HepG2 (cell line): ENCODE measurements around the gene NONO. TPM values are rescaled to one million over a fixed set of nuclear protein-coding genes. Genes with fewer than 3 reads are reported as not detected.

Experiments used
- ATAC-seq: fragments of 200-7000 bp; cut with Tn5 transposase; 3 replicates; pipeline ENCODE4 v1.9.1; 2020; ENCODE audit warnings: mild to moderate bottlenecking, moderate library complexity
- BruUV-seq: library from RNA; stranded (reverse); fragments of 400-500 nt; replicated peaks from 2 replicates; lab custom pipeline; 2021; lab: Mats Ljungman, UMichigan
- CTCF ChIA-PET: fragments of 300-600 bp; formaldehyde crosslinking; extraction: SDS; loops from one replicate; lab custom pipeline; 2021; ENCODE audit warnings: low total read pairs, inconsistent platforms, low intra/inter-chr PET ratio; lab: Yijun Ruan, JAX
- POLR2A ChIA-PET: fragments of 350-600 bp; sonication (Branson Sonifier 250); formaldehyde crosslinking; loops from one replicate; lab custom pipeline; 2020; ENCODE audit warnings: antibody characterized with exemption, inconsistent platforms; lab: Yijun Ruan, JAX
- DNase-seq: peaks from one replicate; pipeline ENCODE4 v3.0.0-alpha.2; 2015; ENCODE audit warnings: low spot score
- FAIRE-seq: peaks from 3 replicates; lab custom pipeline; 2011; peaks lifted over from hg19 to GRCh38; lab: Jason Lieb, UNC
- H2AFZ ChIP-seq: one replicate; pipeline ENCODE4 v1.6.1; 2011; ENCODE audit warnings: low read length, inconsistent platforms
- H3K27ac ChIP-seq: fragments of 300-600 bp; 3 replicates; pipeline ENCODE4 v1.8.0; 2011; ENCODE audit warnings: mixed run types, mild to moderate bottlenecking, mixed read lengths, low read length, inconsistent platforms; ENCODE audit not compliant: insufficient read depth; ENCODE audit errors: extremely low read length
- H3K27me3 ChIP-seq, 2 experiments: fragments of 200-600 bp in 1 of 2; 2 replicates in 1 of 2; 3 replicates in 1 of 2; pipeline versions ENCODE4 v1.6.0 to v1.8.0; 2011; ENCODE audit warnings: low read length in 2 of 2, mild to moderate bottlenecking in 2 of 2, moderate library complexity in 2 of 2, inconsistent platforms in 1 of 2; ENCODE audit not compliant: insufficient read depth in 2 of 2, control insufficient read depth in 1 of 2
- H3K36me3 ChIP-seq, 2 experiments: fragments of 200-600 bp in 1 of 2; replicated peaks in 1 of 2; 2 replicates in 1 of 2; 3 replicates in 1 of 2; pipeline versions ENCODE4 v1.5.1 to v1.8.0; 2011; ENCODE audit warnings: low read length in 2 of 2, inconsistent platforms in 1 of 2; ENCODE audit not compliant: insufficient read depth in 2 of 2, control insufficient read depth in 1 of 2
- H3K4me1 ChIP-seq: 2 replicates; pipeline ENCODE4 v1.5.1; 2012; ENCODE audit warnings: low read length, inconsistent platforms; ENCODE audit not compliant: insufficient read depth
- H3K4me2 ChIP-seq: 2 replicates; pipeline ENCODE4 v1.6.0; 2011; ENCODE audit warnings: low read depth, low read length, inconsistent platforms
- H3K4me3 ChIP-seq, 3 experiments: fragments of 200-600 bp in 1 of 3; sonication (generic), shearing (Covaris generic) in 1 of 3; replicated peaks in 1 of 3; 2 replicates each; pipeline ENCODE4 v1.5.1; 2011 to 2016; ENCODE audit warnings: low read length in 3 of 3, inconsistent platforms in 2 of 3, low read depth in 2 of 3, mild to moderate bottlenecking in 2 of 3, control low read depth in 1 of 3, mixed read lengths in 1 of 3; ENCODE audit not compliant: insufficient read depth in 1 of 3
- H3K79me2 ChIP-seq: one replicate; pipeline ENCODE4 v1.6.1; 2011; ENCODE audit warnings: low read length, inconsistent platforms; ENCODE audit not compliant: insufficient read depth
- H3K9ac ChIP-seq: 2 replicates; pipeline ENCODE4 v1.6.0; 2011; ENCODE audit warnings: mild to moderate bottlenecking, low read depth, low read length, inconsistent platforms; ENCODE audit not compliant: insufficient read depth
- H3K9me3 ChIP-seq: 2 replicates; pipeline ENCODE4 v1.5.1; 2012; ENCODE audit warnings: mild to moderate bottlenecking, low read length
- H4K20me1 ChIP-seq: 2 replicates; pipeline ENCODE4 v1.6.0; 2011; ENCODE audit warnings: inconsistent platforms, mild to moderate bottlenecking, low read length, moderate library complexity; ENCODE audit not compliant: insufficient read depth
- HOXA3 ChIP-seq: sonication (generic); formaldehyde crosslinking; IDR thresholded peaks from 2 replicates; pipeline ENCODE4 v1.5.0; 2020; ENCODE audit warnings: missing genetic modification reagents
- KMT2B ChIP-seq: IDR thresholded peaks from 2 replicates; pipeline ENCODE4 v1.6.1; 2016; ENCODE audit warnings: missing genetic modification reagents, missing compliant biosample characterization
- MBNL3 ChIP-seq: fragments of 250-450 bp; sonication (Bioruptor Pico); conservative IDR thresholded peaks from 2 replicates; pipeline ENCODE4 v1.8.0; 2022; ENCODE audit warnings: mild to moderate bottlenecking, inconsistent platforms
- NR2C2 ChIP-seq: sonication (generic); formaldehyde crosslinking; IDR thresholded peaks from 2 replicates; pipeline ENCODE4 v1.4.0; 2020; ENCODE audit warnings: missing genetic modification reagents, mild to moderate bottlenecking, moderate library complexity, borderline replicate concordance
- ONECUT2 ChIP-seq: sonication (generic); formaldehyde crosslinking; IDR thresholded peaks from 2 replicates; pipeline ENCODE4 v1.4.0; 2020; ENCODE audit warnings: missing genetic modification reagents
- SMC3 ChIP-seq: IDR thresholded peaks from 2 replicates; pipeline ENCODE4 v1.6.1; 2011; ENCODE audit warnings: low read length, improper control_type of control experiment
- TFAP4 ChIP-seq: sonication (generic); IDR thresholded peaks from 2 replicates; pipeline ENCODE4 v1.6.1; 2016; ENCODE audit warnings: low read depth, borderline replicate concordance
- ZBED4 ChIP-seq: sonication (generic); formaldehyde crosslinking; IDR thresholded peaks from 2 replicates; pipeline ENCODE4 v1.4.0; 2020; ENCODE audit warnings: missing genetic modification reagents, borderline replicate concordance
- ZFP91 ChIP-seq: sonication (generic); formaldehyde crosslinking; IDR thresholded peaks from 2 replicates; pipeline ENCODE4 v1.9.0; 2022; ENCODE audit warnings: missing genetic modification reagents, mild to moderate bottlenecking, borderline replicate concordance
- ZNF333 ChIP-seq: sonication (generic); formaldehyde crosslinking; IDR thresholded peaks from 2 replicates; pipeline ENCODE4 v1.4.0; 2020; ENCODE audit warnings: mild to moderate bottlenecking, missing genetic modification reagents, borderline replicate concordance
- ZNF414 ChIP-seq: sonication (generic); formaldehyde crosslinking; IDR thresholded peaks from 2 replicates; pipeline ENCODE4 v1.5.0; 2020; ENCODE audit warnings: missing genetic modification reagents
- ZNF547 ChIP-seq: sonication (generic); formaldehyde crosslinking; IDR thresholded peaks from 2 replicates; pipeline ENCODE4 v1.5.1; 2020; ENCODE audit warnings: mild to moderate bottlenecking, missing genetic modification reagents
- WGBS: methylation state at CpG from one replicate; pipeline ENCODE4 v1.1.6; 2017; ENCODE audit warnings: low lambda C conversion rate; 5-methylcytosine and 5-hydroxymethylcytosine counted together
- in situ Hi-C: cut with HindIII; loops from 2 replicates; pipeline ENCODE4 v1.10.0; 2017; ENCODE audit warnings: low pct_unique_long_range_greater_than_20kb; ENCODE audit not compliant: extremely low pct_ligation_motif_present
- intact Hi-C: fragments of 100-400 bp; cut with micrococcal nuclease; formaldehyde crosslinking; loops from one replicate; pipeline ENCODE4 v1.10.0; 2022; ENCODE audit not compliant: unreplicated experiment
- polyA plus RNA-seq, 8 experiments: library from polyadenylated mRNA; depleted of rRNA in 3 of 8; stranded (reverse) in 7 of 8; unstranded in 1 of 8; fragments of >200 nt; fragmentation: Illumina TruSeq in 4 of 8; extraction: Trizol in 4 of 8; gene quantifications; 2 replicates each; pipeline versions ENCODE4 v1.2.1 to v1.2.3, GENCODE V29; 2011 to 2016; ENCODE audit warnings: low read depth in 4 of 8, missing spikeins in 1 of 8, mixed read lengths in 1 of 8; ENCODE audit not compliant: insufficient read depth in 1 of 8
- total RNA-seq, 5 experiments: library from RNA; depleted of rRNA; stranded (reverse); fragments of >200 nt; fragmentation: Illumina TruSeq; extraction: Trizol; gene quantifications; 2 replicates each; pipeline ENCODE4 v1.2.3, GENCODE V29; 2016; ENCODE audit warnings: low read depth in 1 of 5

The NONO gene
- total and polyA plus RNA-seq, 2 of the 13 experiments (the other 11 are each of a cell fraction or from before 2014, with no cell fraction given) = 408 to 605 TPM

- H3K4me2 ChIP-seq = peak overlapping the region; percentile 85; the same call in 1 of the 2 replicates
- peaks cover 18% of the 10 kb centered on the region for H3K79me2 ChIP-seq
- CTCF ChIA-PET = no interaction called here
- POLR2A ChIA-PET = interaction anchor here (1.5 to 2.4 kb wide), 2 partner anchors 27 to 97 kb away, joined by 3 to 18 read pairs; partner anchors contain the start of gene NONO
- H3K9ac ChIP-seq = no peak overlapping the region
- ATAC-seq = no peak
- DNase-seq = no peak
- no peaks in the 10 kb centered on the region for H3K9me3 ChIP-seq
- 0 out of 5 replicates have a peak, but pooled peaks cover 0 to under 1% of the 10 kb centered on the region in 2 experiments for H3K36me3 ChIP-seq
- no peak for TF ChIP-seq ZNF414
- no peak for TF ChIP-seq ONECUT2
- no peak for TF ChIP-seq MBNL3 (CRISPR knock-in tag)
- WGBS = 55% methylated on average over 1 of the region's 6 CpGs
- H3K4me1 ChIP-seq = peaks cover 34% of the 10 kb centered on the region
- no peak for FAIRE-seq
- no peaks in the 10 kb centered on the region; a peak in 1 of 5 replicates for H3K27me3 ChIP-seq
- intact Hi-C loops = no loop called here
- no peaks in the 10 kb centered on the region for H4K20me1 ChIP-seq
- no peak overlapping the region for H2AFZ ChIP-seq
- no TSS peak for BruUV-seq
- no peak overlapping the region for H3K27ac ChIP-seq
- H3K4me3 ChIP-seq = no peak overlapping the region
- in situ Hi-C loops = no loop called here
These were observed 27.4 kb upstream of the NONO start for GRCh38 chrX:71256051-71256450.

GRCh38 chrX:71256856-71257255 is 26.6 kb upstream of the NONO start:
- Histone ChIP-seq H3K79me2 (peaks cover 17% of the 10 kb centered on the region), H4K20me1 (no peaks in the 10 kb centered on the region), H3K4me2 (no peak overlapping the region), H3K4me3 (no peak overlapping the region), H3K9ac (no peak overlapping the region), H3K36me3 (no peaks in the 10 kb centered on the region), H2AFZ (no peak overlapping the region), H3K27ac (no peak overlapping the region), H3K9me3 (no peaks in the 10 kb centered on the region), H3K27me3 (no peaks in the 10 kb centered on the region; a peak in 1 of 5 replicates), H3K4me1 (peaks cover 26% of the 10 kb centered on the region)
- 96% methylated on average over 2 of the region's 4 CpGs for WGBS
- in situ Hi-C loops = no loop called here
- CTCF ChIA-PET = no interaction called here
- DNase-seq (no peak), FAIRE-seq (peak; percentile 63), ATAC-seq (no peak)
- POLR2A ChIA-PET = no interaction called here
- intact Hi-C loops = no loop called here
- BruUV-seq = no TSS peak
- TF ChIP-seq SMC3 (no peak), KMT2B (CRISPR knock-in tag) (no peak), ZNF333 (CRISPR knock-in tag) (no peak), HOXA3 (no peak), ZBED4 (CRISPR knock-in tag) (no peak), TFAP4 (no peak), NR2C2 (no peak), ZFP91 (CRISPR knock-in tag) (no peak), ZNF547 (no peak)
